Small intestine (tissue), 7 donors: Measurements from ENCODE around the gene MOGAT1. TPM values are rescaled to one million over a fixed set of nuclear protein-coding genes. Genes with fewer than 3 reads are reported as not detected.

Source experiments
- DNase-seq, 2 donors: peaks; one replicate each; pipeline versions ENCODE4 v3.0.0 to v3.0.0-alpha.2; 2013
- FAIRE-seq: peaks from 2 replicates; lab custom pipeline; 2012; peaks lifted over from hg19 to GRCh38; lab: Jason Lieb, UNC
- H3K27ac ChIP-seq, 3 donors: one replicate each; pipeline ENCODE4 v1.5.1; 2013; ENCODE audit warnings: low read length in 2 of 3, mild to moderate bottlenecking in 2 of 3, control low read depth in 1 of 3, inconsistent platforms in 1 of 3, low read depth in 1 of 3, moderate library complexity in 1 of 3
- H3K27me3 ChIP-seq, 3 donors: one replicate each; pipeline ENCODE4 v1.6.1; 2013; ENCODE audit warnings: low read length in 3 of 3, inconsistent platforms in 1 of 3; ENCODE audit not compliant: control insufficient read depth in 3 of 3, insufficient read depth in 3 of 3
- H3K36me3 ChIP-seq, 3 donors: one replicate each; pipeline ENCODE4 v1.6.1; 2013; ENCODE audit warnings: low read length in 3 of 3, inconsistent platforms in 1 of 3, low read depth in 1 of 3, mild to moderate bottlenecking in 1 of 3, moderate library complexity in 1 of 3; ENCODE audit not compliant: control insufficient read depth in 3 of 3, insufficient read depth in 2 of 3
- H3K4me1 ChIP-seq, 3 donors: one replicate each; pipeline ENCODE4 v1.6.1; 2013; ENCODE audit warnings: low read length in 2 of 3, inconsistent platforms in 1 of 3, low read depth in 1 of 3, mild to moderate bottlenecking in 1 of 3, moderate library complexity in 1 of 3; ENCODE audit not compliant: control insufficient read depth in 3 of 3, insufficient read depth in 2 of 3
- H3K4me3 ChIP-seq, 3 donors: one replicate each; pipeline ENCODE4 v1.5.1; 2013; ENCODE audit warnings: low read length in 3 of 3, control low read depth in 1 of 3, inconsistent platforms in 1 of 3, low read depth in 1 of 3, mild to moderate bottlenecking in 1 of 3, moderate library complexity in 1 of 3
- H3K9me3 ChIP-seq, 2 donors: one replicate each; pipeline ENCODE4 v1.6.1; 2013; ENCODE audit warnings: low read depth in 1 of 2, low read length in 1 of 2; ENCODE audit not compliant: control insufficient read depth in 2 of 2, insufficient read depth in 1 of 2
- WGBS, 3 donors: extraction: QIAGEN DNeasy Blood & Tissue Kit; methylation state at CpG; one replicate each; pipeline ENCODE4 v1.1.7; 2013; 5-methylcytosine and 5-hydroxymethylcytosine counted together
- polyA plus RNA-seq, 4 donors: library from polyadenylated mRNA; stranded (reverse) in 3 of 4; unstranded in 1 of 4; fragments of 200-250 nt in 3 of 4; fragments of 120-200 nt in 1 of 4; gene quantifications; one replicate each; pipeline versions ENCODE4 v1.2.1 to v1.2.3, GENCODE V29; 2013
- donor health status: healthy with polysubstance abuse.
- donor health status: control.
- donor health status: control.
- donor health status: Bipolar disorder and iron deficiency.
- donor health status: healthy.

Gene MOGAT1
- polyA plus RNA-seq, 4 donors, result 0.07 TPM; not detected in 3

- FAIRE-seq (no peak), DNase-seq (peak in 1 of 2 donors; percentile 14)
- WGBS, 3 donors, result 52 to 61% (median 57%) methylated on average over 10 of the region's 10 CpGs
Observed at GRCh38 chr2:222733846-222734702, 62.6 kb downstream of the MOGAT1 start.

DNA sequence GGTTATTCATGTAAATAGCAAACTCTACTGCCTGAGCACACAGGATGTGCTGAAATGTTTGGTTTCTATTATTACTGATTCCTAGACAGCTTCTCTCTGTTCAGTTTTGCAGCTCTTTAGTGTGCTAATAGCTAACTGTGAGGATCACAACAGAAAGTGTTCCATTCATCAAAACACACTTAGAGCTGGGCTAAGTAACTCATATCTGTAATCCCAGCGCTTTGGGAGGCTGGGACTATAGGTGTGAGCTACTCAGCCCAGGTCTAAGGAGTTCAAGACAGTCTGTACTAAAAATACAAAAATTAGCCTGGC lies 63.2 kb downstream of the MOGAT1 start:
- FAIRE-seq, result no peak
- 65 to 82% (median 79%) methylated on average over 1 of the region's 1 CpG for WGBS, 3 donors
- Histone ChIP-seq H3K4me1 (peaks cover 0 to 9% (median 0%) of the 10 kb centered on the region in 3 donors), H3K27me3 (no peaks in the 10 kb centered on the region), H3K4me3 (no peak overlapping the region), H3K9me3 (no peaks in the 10 kb centered on the region), H3K27ac (no peak overlapping the region), H3K36me3 (no peaks in the 10 kb centered on the region)
- no peak for DNase-seq

More at GRCh38 chr2:222733846-222734702, 62.6 kb downstream of the MOGAT1 start:
- Histone ChIP-seq H3K4me3 (no peak overlapping the region), H3K36me3 (no peaks in the 10 kb centered on the region), H3K9me3 (no peaks in the 10 kb centered on the region), H3K27ac (no peak overlapping the region), H3K27me3 (no peaks in the 10 kb centered on the region), H3K4me1 (peaks cover 0 to 9% (median 0%) of the 10 kb centered on the region in 3 donors)

GRCh38 chr2:222736301-222736700 lies 64.8 kb downstream of the MOGAT1 start:
- no peaks in the 10 kb centered on the region for H3K9me3 ChIP-seq
- 41 to 61% (median 53%) methylated on average over 2 of the region's 2 CpGs for WGBS, 3 donors
- peaks cover 0 to 9% (median 0%) of the 10 kb centered on the region in 3 donors for H3K4me1 ChIP-seq
- H3K27me3 ChIP-seq, result no peaks in the 10 kb centered on the region
- DNase-seq (no peak), FAIRE-seq (no peak)
- H3K36me3 ChIP-seq, result no peaks in the 10 kb centered on the region
- H3K27ac ChIP-seq, result no peak overlapping the region
- H3K4me3 ChIP-seq, result no peak overlapping the region

- Histone ChIP-seq H3K27me3 (no peaks in the 10 kb centered on the region), H3K36me3 (no peaks in the 10 kb centered on the region), H3K4me3 (no peak overlapping the region), H3K27ac (no peak overlapping the region), H3K4me1 (peaks cover 0 to 9% (median 0%) of the 10 kb centered on the region in 3 donors), H3K9me3 (no peaks in the 10 kb centered on the region)
- DNase-seq, result no peak
- no peak for FAIRE-seq
- WGBS, 3 donors, result 81 to 84% (median 84%) methylated on average over 6 of the region's 6 CpGs
Observed at GRCh38 chr2:222736924-222737323, 65.5 kb downstream of the MOGAT1 start.

DNA sequence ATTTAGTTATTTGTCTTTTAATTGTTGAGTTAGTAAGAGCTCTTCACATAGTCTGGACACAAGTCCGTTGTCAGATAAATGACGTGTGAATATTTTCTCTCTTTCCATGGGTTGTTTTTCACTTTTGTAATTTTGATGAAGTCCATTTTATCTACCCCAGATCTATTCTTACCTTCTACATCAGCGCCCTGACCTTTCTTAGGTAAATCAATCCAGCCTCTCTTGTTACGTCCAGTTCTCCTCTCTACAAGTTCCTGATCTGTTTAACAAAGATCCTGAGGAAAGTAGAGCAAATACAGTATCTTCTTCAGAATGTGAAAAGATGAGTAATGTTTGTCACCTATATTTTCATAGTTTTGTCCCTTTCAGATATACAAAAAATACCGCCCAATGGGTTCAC lies 66.9 kb downstream of the MOGAT1 start:
- FAIRE-seq, result no peak
- Histone ChIP-seq H3K4me1 (peaks cover 0 to 9% (median 0%) of the 10 kb centered on the region in 3 donors), H3K27me3 (no peaks in the 10 kb centered on the region), H3K27ac (no peak overlapping the region), H3K36me3 (no peaks in the 10 kb centered on the region), H3K9me3 (no peaks in the 10 kb centered on the region), H3K4me3 (no peak overlapping the region)
- no peak for DNase-seq
- WGBS, 3 donors, result 93 to 96% (median 95%) methylated on average over 5 of the region's 5 CpGs

DNA sequence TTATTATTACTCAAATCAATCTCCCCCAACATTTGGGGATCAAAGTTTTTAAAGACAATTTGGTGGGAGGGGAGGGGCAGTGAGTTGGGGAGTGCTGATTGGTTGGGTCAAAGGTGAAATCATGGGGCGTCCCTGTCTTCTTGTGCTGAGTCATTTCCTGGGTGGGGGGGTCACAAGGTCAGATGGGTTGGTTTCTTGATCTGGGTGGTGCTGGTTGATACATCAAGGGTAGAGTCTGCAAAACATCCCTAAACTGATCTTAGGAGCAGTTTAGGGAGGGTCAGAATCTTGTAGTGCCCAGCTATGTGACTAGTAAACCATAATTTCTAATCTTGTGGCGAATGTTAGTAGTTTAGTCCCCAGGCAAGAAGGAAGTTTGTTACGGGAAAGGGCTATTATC lies 67.4 kb downstream of the MOGAT1 start:
- WGBS, 3 donors, result 48 to 80% (median 49%) methylated on average over 3 of the region's 3 CpGs
- no peak overlapping the region for H3K27ac ChIP-seq
- H3K9me3 ChIP-seq, result no peaks in the 10 kb centered on the region
- FAIRE-seq (no peak), DNase-seq (peak in 1 of 2 donors; percentile 44)
- peaks cover 0 to 9% (median 0%) of the 10 kb centered on the region in 3 donors for H3K4me1 ChIP-seq
- no peaks in the 10 kb centered on the region for H3K27me3 ChIP-seq
- no peaks in the 10 kb centered on the region for H3K36me3 ChIP-seq
- H3K4me3 ChIP-seq, result no peak overlapping the region

DNA sequence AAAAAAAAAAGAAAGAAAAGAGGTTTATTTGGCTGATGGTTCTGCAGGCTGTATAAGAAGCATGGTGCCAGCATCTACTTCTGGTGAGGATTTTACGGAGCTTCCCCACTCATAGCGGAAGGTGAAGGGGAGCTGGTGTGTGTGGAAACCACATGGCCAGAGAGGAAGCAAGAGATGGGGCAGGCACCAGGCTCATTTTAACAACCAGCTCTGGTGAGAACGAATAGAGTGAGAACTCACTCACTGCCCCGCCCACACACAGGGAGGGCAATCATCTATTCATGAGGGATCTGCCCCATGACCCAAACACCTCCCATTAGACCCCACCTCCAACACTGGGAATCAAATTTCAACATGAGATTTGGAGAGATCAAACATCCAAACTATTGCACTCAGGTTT lies 68.5 kb downstream of the MOGAT1 start:
- no peak for DNase-seq
- FAIRE-seq, result no peak
- Histone ChIP-seq H3K4me1 (peaks cover 0 to 3% (median 0%) of the 10 kb centered on the region in 3 donors), H3K27me3 (no peaks in the 10 kb centered on the region), H3K27ac (no peak overlapping the region), H3K9me3 (no peaks in the 10 kb centered on the region), H3K4me3 (no peak overlapping the region), H3K36me3 (no peaks in the 10 kb centered on the region)
- whole genome bisulfite sequencing, 3 donors, result 87 to 93% (median 87%) methylated on average over 4 of the region's 4 CpGs

DNA sequence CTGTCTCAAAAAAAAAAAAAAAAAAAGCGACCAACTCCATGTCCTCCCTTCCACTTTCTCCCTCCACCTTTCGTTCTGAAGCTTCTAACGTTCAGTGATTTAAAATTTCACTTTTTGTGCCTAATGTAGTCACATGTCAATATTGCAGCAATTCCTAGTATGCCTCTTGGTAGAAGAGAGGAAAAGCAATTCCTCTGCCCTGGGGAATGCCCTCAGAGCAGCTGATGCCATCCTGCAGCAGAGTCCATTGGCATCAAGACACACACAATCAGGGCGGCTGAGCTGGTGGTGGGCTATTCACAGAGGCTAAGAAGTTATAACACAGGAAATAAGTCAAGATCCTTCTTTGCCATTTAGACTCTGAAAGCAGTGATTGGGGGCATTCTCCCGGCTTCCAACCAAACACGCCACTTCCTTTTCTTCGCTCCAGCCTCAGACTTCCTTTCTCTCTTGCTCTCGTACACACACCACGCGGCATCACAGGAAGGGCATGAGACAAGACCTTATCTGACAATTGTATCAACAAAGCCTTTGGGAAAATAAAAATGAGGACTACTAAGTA lies 71.9 kb downstream of the MOGAT1 start:
- 48 to 91% (median 65%) methylated on average over 10 of the region's 10 CpGs for WGBS, 3 donors
- no peak overlapping the region for H3K4me3 ChIP-seq
- H3K27ac ChIP-seq, result no peak overlapping the region
- H3K4me1 ChIP-seq, result peaks cover 0 to 3% (median 0%) of the 10 kb centered on the region in 3 donors
- no peaks in the 10 kb centered on the region for H3K27me3 ChIP-seq
- no peaks in the 10 kb centered on the region for H3K36me3 ChIP-seq
- DNase-seq, result no peak
- no peak for FAIRE-seq
- no peaks in the 10 kb centered on the region for H3K9me3 ChIP-seq
